ENCODE results near the gene BICRA.

DNA sequence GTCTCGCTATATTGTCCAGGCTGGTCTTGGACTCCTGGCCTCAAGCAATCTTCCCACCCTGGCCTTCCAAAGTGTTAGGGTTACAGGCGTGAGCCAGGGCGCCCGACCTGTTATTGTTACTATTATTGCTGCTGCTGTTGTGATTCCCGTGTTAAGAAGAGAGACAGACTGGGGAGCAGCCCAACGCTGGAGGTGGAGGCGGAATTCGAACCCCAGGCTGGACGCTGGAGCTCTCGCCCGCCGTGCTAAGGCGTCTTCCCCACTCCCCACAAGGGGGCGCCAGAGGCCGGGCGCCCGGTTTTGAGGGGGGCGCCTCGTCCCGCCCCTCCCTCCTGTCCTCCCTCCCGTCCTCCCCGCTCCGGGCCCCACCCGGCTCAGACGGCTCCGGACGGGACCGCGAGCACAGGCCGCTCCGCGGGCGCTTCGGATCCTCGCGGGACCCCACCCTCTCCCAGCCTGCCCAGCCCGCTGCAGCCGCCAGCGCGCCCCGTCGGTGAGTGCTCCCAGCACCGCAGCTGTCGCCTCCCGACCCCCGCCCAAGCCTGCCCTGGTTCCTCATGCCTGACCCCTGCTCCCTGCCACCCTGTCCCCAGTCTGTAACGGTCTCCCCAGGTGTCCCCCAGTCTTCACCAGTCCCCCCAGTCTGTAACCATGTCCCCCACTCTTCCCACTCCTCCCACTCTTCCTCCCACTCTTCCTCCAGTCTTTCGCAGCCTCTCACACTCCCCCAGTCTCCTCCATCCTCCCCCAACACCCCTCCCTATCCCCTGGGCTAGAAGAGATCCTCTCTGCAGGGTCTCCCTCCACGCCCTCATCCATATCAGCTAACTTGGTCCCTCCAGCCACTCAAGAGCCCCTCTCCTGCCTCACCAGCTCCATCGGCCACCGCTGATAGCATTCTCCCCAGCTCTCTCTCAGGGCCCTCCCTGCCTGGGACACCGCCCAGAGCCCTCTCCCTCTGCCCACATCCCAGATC lies 104.4 kb downstream of the BICRA start, which contains the start of gene EHD2:
- TF ChIP-seq, protein P1, sequence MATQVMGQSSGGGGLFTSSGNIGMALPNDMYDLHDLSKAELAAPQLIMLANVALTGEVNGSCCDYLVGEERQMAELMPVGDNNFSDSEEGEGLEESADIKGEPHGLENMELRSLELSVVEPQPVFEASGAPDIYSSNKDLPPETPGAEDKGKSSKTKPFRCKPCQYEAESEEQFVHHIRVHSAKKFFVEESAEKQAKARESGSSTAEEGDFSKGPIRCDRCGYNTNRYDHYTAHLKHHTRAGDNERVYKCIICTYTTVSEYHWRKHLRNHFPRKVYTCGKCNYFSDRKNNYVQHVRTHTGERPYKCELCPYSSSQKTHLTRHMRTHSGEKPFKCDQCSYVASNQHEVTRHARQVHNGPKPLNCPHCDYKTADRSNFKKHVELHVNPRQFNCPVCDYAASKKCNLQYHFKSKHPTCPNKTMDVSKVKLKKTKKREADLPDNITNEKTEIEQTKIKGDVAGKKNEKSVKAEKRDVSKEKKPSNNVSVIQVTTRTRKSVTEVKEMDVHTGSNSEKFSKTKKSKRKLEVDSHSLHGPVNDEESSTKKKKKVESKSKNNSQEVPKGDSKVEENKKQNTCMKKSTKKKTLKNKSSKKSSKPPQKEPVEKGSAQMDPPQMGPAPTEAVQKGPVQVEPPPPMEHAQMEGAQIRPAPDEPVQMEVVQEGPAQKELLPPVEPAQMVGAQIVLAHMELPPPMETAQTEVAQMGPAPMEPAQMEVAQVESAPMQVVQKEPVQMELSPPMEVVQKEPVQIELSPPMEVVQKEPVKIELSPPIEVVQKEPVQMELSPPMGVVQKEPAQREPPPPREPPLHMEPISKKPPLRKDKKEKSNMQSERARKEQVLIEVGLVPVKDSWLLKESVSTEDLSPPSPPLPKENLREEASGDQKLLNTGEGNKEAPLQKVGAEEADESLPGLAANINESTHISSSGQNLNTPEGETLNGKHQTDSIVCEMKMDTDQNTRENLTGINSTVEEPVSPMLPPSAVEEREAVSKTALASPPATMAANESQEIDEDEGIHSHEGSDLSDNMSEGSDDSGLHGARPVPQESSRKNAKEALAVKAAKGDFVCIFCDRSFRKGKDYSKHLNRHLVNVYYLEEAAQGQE (IDR thresholded peaks at IDR 0.05; ENCODE audit: low read depth, low read length): no peak
- TF ChIP-seq, protein P2, sequence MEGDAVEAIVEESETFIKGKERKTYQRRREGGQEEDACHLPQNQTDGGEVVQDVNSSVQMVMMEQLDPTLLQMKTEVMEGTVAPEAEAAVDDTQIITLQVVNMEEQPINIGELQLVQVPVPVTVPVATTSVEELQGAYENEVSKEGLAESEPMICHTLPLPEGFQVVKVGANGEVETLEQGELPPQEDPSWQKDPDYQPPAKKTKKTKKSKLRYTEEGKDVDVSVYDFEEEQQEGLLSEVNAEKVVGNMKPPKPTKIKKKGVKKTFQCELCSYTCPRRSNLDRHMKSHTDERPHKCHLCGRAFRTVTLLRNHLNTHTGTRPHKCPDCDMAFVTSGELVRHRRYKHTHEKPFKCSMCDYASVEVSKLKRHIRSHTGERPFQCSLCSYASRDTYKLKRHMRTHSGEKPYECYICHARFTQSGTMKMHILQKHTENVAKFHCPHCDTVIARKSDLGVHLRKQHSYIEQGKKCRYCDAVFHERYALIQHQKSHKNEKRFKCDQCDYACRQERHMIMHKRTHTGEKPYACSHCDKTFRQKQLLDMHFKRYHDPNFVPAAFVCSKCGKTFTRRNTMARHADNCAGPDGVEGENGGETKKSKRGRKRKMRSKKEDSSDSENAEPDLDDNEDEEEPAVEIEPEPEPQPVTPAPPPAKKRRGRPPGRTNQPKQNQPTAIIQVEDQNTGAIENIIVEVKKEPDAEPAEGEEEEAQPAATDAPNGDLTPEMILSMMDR (IDR thresholded peaks at IDR 0.05): peak; percentile 89
- TF ChIP-seq TEAD4 (IDR thresholded peaks at IDR 0.05; ENCODE audit: borderline replicate concordance, insufficient read depth) (0 out of 2 replicates have a peak, but pooled peaks have one; percentile 39), EP300 (IDR thresholded peaks at IDR 0.05; ENCODE audit: borderline replicate concordance in 1 of 2, low read depth in 1 of 2, low read length in 1 of 2) (peak in 1 of 2 experiments; percentile 36; a peak in 1 of 4 replicates), FOXM1 (IDR thresholded peaks at IDR 0.05; ENCODE audit: low read depth) (no peak), POLR2AphosphoS5 (IDR thresholded peaks at IDR 0.05; ENCODE audit: low read depth, low read length) (peak; percentile 70; the same call in 1 of the 2 replicates), RAD21 (IDR thresholded peaks at IDR 0.05; ENCODE audit: low read length) (peak; percentile 82)

All from SK-N-SH (cell line).